HL-60/S4 treated with phorbol 12-myristate 13-acetate at 8.2 ng/mL for 4 days and 3 days (cell line): Measurements from ENCODE around the gene TBC1D9.
"Not testable (repeated sequence)": the region's sequence is repeated elsewhere in the genome, so short reads cannot be mapped to it uniquely, and the experiment has no call there.

ENCODE experiments used
- in situ Hi-C: fragments of 300-500 bp; cut with MboI; formaldehyde crosslinking; loops from 2 replicates; pipeline ENCODE4 v1.15.0; 2022; ENCODE audit warnings: low sequenced_read_pairs

Gene TBC1D9

GRCh38 chr4:140756319-140757231 is at the start of gene TBC1D9:
TSS of gene TBC1D9 (minus strand) at chr4:140756385. CDS start at chr4:140756045, 340 bp downstream.
- in situ Hi-C loops = no loop called here

GRCh38 chr4:140805293-140805692 is 49.1 kb upstream of the TBC1D9 start:
- in situ Hi-C loops = no loop called here

- in situ Hi-C loops = no loop called here
Observed at GRCh38 chr4:140802591-140802990, 46.4 kb upstream of the TBC1D9 start.

GRCh38 chr4:140800666-140801065 is 44.5 kb upstream of the TBC1D9 start:
- in situ Hi-C loops = no loop called here

- in situ Hi-C loops = no loop called here
Observed at GRCh38 chr4:140799686-140800225, 43.6 kb upstream of the TBC1D9 start.

- in situ Hi-C loops = no loop called here
Observed at GRCh38 chr4:140793291-140793690, 37.1 kb upstream of the TBC1D9 start.

- in situ Hi-C loops = no loop called here
Observed at GRCh38 chr4:140790765-140791164, 34.6 kb upstream of the TBC1D9 start.

- in situ Hi-C loops = no loop called here
Observed at GRCh38 chr4:140790171-140790570, 34.0 kb upstream of the TBC1D9 start.

- in situ Hi-C loops = no loop called here
Observed at GRCh38 chr4:140789759-140790158, 33.6 kb upstream of the TBC1D9 start.

- in situ Hi-C loops = not testable (repeated sequence)
Observed at GRCh38 chr4:140782787-140783186, 26.6 kb upstream of the TBC1D9 start.

- in situ Hi-C loops = no loop called here
Observed at GRCh38 chr4:140781596-140781995, 25.4 kb upstream of the TBC1D9 start.

GRCh38 chr4:140777894-140778293 is 21.7 kb upstream of the TBC1D9 start:
- in situ Hi-C loops = no loop called here

- in situ Hi-C loops = no loop called here
Observed at GRCh38 chr4:140777386-140777785, 21.2 kb upstream of the TBC1D9 start.

- in situ Hi-C loops = no loop called here
Observed at GRCh38 chr4:140776556-140776955, 20.4 kb upstream of the TBC1D9 start.

- in situ Hi-C loops = no loop called here
Observed at GRCh38 chr4:140774956-140775355, 18.8 kb upstream of the TBC1D9 start.

GRCh38 chr4:140774510-140774909 is 18.3 kb upstream of the TBC1D9 start:
- in situ Hi-C loops = no loop called here

GRCh38 chr4:140769209-140769608 is 13.0 kb upstream of the TBC1D9 start:
- in situ Hi-C loops = no loop called here

GRCh38 chr4:140764785-140765392 is 8.7 kb upstream of the TBC1D9 start:
- in situ Hi-C loops = no loop called here

- in situ Hi-C loops = no loop called here
Observed at GRCh38 chr4:140762202-140762601, 6.0 kb upstream of the TBC1D9 start.

GRCh38 chr4:140757232-140757630 is 1.0 kb upstream of the TBC1D9 start:
- in situ Hi-C loops = no loop called here

GRCh38 chr4:140755774-140756318 is 339 bp downstream of the TBC1D9 start:
- in situ Hi-C loops = no loop called here
